Chondrocyte (in vitro differentiated cells): Measurements from ENCODE around the gene PDE4D. TPM values are rescaled to one million over a fixed set of nuclear protein-coding genes. Genes with fewer than 3 reads are reported as not detected.
A peak's percentile ranks its signal among the peaks of the same experiment; 100 is the strongest.

Source experiments
- DNase-seq: peaks from one replicate; pipeline ENCODE4 v3.0.0; 2021; ENCODE audit warnings: mixed read lengths, low spot score
- H3K27ac Mint-ChIP-seq: one replicate; pipeline ENCODE4 v1.8.0; 2021; ENCODE audit warnings: mild to moderate bottlenecking, moderate library complexity, mixed read lengths; ENCODE audit not compliant: unreplicated experiment
- H3K27me3 Mint-ChIP-seq: 2 replicates; pipeline ENCODE4 v1.8.0; 2021; ENCODE audit warnings: low read depth, mixed read lengths
- H3K36me3 Mint-ChIP-seq: 2 replicates; pipeline ENCODE4 v1.8.0; 2021; ENCODE audit warnings: low read depth, mixed read lengths
- H3K4me1 Mint-ChIP-seq: 2 replicates; pipeline ENCODE4 v1.8.0; 2021; ENCODE audit warnings: low read depth, mild to moderate bottlenecking, mixed read lengths
- H3K4me3 Mint-ChIP-seq: one replicate; pipeline ENCODE4 v1.8.0; 2021; ENCODE audit warnings: mild to moderate bottlenecking, moderate library complexity, mixed read lengths; ENCODE audit not compliant: unreplicated experiment
- H3K9me3 Mint-ChIP-seq: 2 replicates; pipeline ENCODE4 v1.8.0; 2021; ENCODE audit warnings: low read depth, mixed read lengths
- CTCF ChIP-seq: fragments of 200-600 bp; sonication (generic); IDR thresholded peaks from 2 replicates; pipeline ENCODE4 v1.5.0; 2021; ENCODE audit warnings: antibody characterized with exemption, mild to moderate bottlenecking, moderate library complexity
- total RNA-seq: library from RNA; stranded (reverse); gene quantifications from 3 replicates; pipeline ENCODE4 v1.2.1, GENCODE V29; 2021

The PDE4D gene
- total RNA-seq, 1 donor from 2014 or later = 21.1 TPM

- no peaks in the 10 kb centered on the region for H3K9me3 Mint-ChIP-seq
- H3K27ac Mint-ChIP-seq = no peak overlapping the region
- TF ChIP-seq CTCF = no peak
- peaks cover 4% of the 10 kb centered on the region for H3K4me1 Mint-ChIP-seq
- peaks cover 16% of the 10 kb centered on the region for H3K27me3 Mint-ChIP-seq
- H3K36me3 Mint-ChIP-seq = peaks cover 2% of the 10 kb centered on the region
- no peak for DNase-seq
- no peak overlapping the region for H3K4me3 Mint-ChIP-seq
Observed at GRCh38 chr5:59887274-59887673, 6.3 kb downstream of the PDE4D start.

- Mint-ChIP-seq H3K27ac (no peak overlapping the region), H3K9me3 (no peaks in the 10 kb centered on the region), H3K36me3 (no peaks in the 10 kb centered on the region), H3K27me3 (no peaks in the 10 kb centered on the region), H3K4me3 (no peak overlapping the region), H3K4me1 (peaks cover 10% of the 10 kb centered on the region)
- no peak for TF ChIP-seq CTCF
- no peak for DNase-seq
Observed at GRCh38 chr5:59874675-59875074, 18.9 kb downstream of the PDE4D start.

- no peaks in the 10 kb centered on the region for H3K36me3 Mint-ChIP-seq
- no peak for DNase-seq
- TF ChIP-seq CTCF = no peak
- peak overlapping the region; percentile 42 for H3K27ac Mint-ChIP-seq
- H3K4me1 Mint-ChIP-seq = peaks cover 10% of the 10 kb centered on the region
- no peaks in the 10 kb centered on the region for H3K9me3 Mint-ChIP-seq
- no peaks in the 10 kb centered on the region for H3K27me3 Mint-ChIP-seq
- no peak overlapping the region for H3K4me3 Mint-ChIP-seq
Observed at GRCh38 chr5:59873113-59873512, 20.4 kb downstream of the PDE4D start.

- Mint-ChIP-seq H3K4me3 (no peak overlapping the region), H3K4me1 (peaks cover 8% of the 10 kb centered on the region)
Observed at GRCh38 chr5:59866661-59867060, 26.9 kb downstream of the PDE4D start.

DNA sequence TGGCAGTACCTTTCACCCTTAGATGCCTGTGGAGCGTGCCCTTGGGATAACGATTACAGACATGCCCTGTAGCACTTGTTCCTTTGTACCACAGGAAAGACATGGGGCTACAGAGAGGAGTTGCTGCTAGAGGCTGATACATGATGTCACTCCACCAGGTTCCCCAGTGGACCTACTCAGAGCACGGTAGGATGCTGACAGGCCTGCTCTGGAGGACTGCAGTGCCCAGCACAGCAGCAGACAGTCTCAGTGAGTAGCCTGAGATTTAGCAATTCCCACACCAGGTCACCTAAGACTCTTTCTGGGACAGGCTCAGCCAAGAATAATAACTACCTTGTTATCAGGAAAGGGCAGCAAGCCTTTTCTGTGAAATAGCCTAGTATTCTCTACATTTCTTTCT lies 28.8 kb downstream of the PDE4D start:
- Mint-ChIP-seq H3K27ac (no peak overlapping the region), H3K27me3 (peaks cover 6% of the 10 kb centered on the region), H3K4me3 (no peak overlapping the region), H3K9me3 (no peaks in the 10 kb centered on the region), H3K4me1 (peaks cover 6% of the 10 kb centered on the region), H3K36me3 (no peaks in the 10 kb centered on the region)
- TF ChIP-seq CTCF = no peak
- DNase-seq = no peak

More at GRCh38 chr5:59866661-59867060, 26.9 kb downstream of the PDE4D start:
- peaks cover 6% of the 10 kb centered on the region for H3K27me3 Mint-ChIP-seq
- DNase-seq = no peak
- no peaks in the 10 kb centered on the region for H3K36me3 Mint-ChIP-seq
- TF ChIP-seq CTCF = no peak
- no peak overlapping the region for H3K27ac Mint-ChIP-seq
- no peaks in the 10 kb centered on the region for H3K9me3 Mint-ChIP-seq
